ENCODE measurements around the gene WDR18. TPM values are rescaled to one million over a fixed set of nuclear protein-coding genes. Genes with fewer than 3 reads are reported as not detected.

Gene WDR18
- total and polyA plus RNA-seq, 2 of the 8 experiments (the other 6 are each of a cell fraction or from before 2014, with no cell fraction given), result 87.7 to 177 TPM

DNA sequence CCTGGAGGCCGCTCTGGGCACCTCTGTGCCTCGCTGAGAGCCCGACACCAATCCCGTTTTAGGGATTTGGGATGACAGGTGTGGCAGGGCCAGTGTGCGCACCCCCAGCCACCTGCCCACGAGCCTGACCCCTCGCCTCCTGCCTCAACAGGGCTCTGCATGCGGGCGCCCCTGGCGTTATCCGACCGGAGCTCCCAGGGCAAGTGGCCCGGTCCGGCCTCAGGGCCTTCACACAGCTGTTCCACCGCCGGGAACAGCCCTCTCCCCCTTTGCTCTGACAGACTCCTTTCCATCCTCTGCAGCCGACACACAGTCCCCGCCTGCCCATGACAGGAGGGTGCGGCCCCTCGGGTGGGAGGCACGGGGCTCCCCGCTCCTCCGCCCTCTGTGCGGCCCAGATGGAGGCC, 7.1 kb upstream of the WDR18 start (continued):
- TF ChIP-seq, protein P1, sequence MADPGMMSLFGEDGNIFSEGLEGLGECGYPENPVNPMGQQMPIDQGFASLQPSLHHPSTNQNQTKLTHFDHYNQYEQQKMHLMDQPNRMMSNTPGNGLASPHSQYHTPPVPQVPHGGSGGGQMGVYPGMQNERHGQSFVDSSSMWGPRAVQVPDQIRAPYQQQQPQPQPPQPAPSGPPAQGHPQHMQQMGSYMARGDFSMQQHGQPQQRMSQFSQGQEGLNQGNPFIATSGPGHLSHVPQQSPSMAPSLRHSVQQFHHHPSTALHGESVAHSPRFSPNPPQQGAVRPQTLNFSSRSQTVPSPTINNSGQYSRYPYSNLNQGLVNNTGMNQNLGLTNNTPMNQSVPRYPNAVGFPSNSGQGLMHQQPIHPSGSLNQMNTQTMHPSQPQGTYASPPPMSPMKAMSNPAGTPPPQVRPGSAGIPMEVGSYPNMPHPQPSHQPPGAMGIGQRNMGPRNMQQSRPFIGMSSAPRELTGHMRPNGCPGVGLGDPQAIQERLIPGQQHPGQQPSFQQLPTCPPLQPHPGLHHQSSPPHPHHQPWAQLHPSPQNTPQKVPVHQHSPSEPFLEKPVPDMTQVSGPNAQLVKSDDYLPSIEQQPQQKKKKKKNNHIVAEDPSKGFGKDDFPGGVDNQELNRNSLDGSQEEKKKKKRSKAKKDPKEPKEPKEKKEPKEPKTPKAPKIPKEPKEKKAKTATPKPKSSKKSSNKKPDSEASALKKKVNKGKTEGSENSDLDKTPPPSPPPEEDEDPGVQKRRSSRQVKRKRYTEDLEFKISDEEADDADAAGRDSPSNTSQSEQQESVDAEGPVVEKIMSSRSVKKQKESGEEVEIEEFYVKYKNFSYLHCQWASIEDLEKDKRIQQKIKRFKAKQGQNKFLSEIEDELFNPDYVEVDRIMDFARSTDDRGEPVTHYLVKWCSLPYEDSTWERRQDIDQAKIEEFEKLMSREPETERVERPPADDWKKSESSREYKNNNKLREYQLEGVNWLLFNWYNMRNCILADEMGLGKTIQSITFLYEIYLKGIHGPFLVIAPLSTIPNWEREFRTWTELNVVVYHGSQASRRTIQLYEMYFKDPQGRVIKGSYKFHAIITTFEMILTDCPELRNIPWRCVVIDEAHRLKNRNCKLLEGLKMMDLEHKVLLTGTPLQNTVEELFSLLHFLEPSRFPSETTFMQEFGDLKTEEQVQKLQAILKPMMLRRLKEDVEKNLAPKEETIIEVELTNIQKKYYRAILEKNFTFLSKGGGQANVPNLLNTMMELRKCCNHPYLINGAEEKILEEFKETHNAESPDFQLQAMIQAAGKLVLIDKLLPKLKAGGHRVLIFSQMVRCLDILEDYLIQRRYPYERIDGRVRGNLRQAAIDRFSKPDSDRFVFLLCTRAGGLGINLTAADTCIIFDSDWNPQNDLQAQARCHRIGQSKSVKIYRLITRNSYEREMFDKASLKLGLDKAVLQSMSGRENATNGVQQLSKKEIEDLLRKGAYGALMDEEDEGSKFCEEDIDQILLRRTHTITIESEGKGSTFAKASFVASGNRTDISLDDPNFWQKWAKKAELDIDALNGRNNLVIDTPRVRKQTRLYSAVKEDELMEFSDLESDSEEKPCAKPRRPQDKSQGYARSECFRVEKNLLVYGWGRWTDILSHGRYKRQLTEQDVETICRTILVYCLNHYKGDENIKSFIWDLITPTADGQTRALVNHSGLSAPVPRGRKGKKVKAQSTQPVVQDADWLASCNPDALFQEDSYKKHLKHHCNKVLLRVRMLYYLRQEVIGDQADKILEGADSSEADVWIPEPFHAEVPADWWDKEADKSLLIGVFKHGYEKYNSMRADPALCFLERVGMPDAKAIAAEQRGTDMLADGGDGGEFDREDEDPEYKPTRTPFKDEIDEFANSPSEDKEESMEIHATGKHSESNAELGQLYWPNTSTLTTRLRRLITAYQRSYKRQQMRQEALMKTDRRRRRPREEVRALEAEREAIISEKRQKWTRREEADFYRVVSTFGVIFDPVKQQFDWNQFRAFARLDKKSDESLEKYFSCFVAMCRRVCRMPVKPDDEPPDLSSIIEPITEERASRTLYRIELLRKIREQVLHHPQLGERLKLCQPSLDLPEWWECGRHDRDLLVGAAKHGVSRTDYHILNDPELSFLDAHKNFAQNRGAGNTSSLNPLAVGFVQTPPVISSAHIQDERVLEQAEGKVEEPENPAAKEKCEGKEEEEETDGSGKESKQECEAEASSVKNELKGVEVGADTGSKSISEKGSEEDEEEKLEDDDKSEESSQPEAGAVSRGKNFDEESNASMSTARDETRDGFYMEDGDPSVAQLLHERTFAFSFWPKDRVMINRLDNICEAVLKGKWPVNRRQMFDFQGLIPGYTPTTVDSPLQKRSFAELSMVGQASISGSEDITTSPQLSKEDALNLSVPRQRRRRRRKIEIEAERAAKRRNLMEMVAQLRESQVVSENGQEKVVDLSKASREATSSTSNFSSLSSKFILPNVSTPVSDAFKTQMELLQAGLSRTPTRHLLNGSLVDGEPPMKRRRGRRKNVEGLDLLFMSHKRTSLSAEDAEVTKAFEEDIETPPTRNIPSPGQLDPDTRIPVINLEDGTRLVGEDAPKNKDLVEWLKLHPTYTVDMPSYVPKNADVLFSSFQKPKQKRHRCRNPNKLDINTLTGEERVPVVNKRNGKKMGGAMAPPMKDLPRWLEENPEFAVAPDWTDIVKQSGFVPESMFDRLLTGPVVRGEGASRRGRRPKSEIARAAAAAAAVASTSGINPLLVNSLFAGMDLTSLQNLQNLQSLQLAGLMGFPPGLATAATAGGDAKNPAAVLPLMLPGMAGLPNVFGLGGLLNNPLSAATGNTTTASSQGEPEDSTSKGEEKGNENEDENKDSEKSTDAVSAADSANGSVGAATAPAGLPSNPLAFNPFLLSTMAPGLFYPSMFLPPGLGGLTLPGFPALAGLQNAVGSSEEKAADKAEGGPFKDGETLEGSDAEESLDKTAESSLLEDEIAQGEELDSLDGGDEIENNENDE (IDR thresholded peaks at IDR 0.05; ENCODE audit: insufficient replicate concordance, low read length), result no peak
- no peak for TF ChIP-seq CREB1 (IDR thresholded peaks at IDR 0.05)
- no peak for TF ChIP-seq TEAD4 (IDR thresholded peaks at IDR 0.05; ENCODE audit: low read depth, low read length)
- no peak for TF ChIP-seq ZNF274 (IDR thresholded peaks at IDR 0.05; ENCODE audit: borderline replicate concordance, extremely low read depth, low read length)
- TF ChIP-seq, protein P2, sequence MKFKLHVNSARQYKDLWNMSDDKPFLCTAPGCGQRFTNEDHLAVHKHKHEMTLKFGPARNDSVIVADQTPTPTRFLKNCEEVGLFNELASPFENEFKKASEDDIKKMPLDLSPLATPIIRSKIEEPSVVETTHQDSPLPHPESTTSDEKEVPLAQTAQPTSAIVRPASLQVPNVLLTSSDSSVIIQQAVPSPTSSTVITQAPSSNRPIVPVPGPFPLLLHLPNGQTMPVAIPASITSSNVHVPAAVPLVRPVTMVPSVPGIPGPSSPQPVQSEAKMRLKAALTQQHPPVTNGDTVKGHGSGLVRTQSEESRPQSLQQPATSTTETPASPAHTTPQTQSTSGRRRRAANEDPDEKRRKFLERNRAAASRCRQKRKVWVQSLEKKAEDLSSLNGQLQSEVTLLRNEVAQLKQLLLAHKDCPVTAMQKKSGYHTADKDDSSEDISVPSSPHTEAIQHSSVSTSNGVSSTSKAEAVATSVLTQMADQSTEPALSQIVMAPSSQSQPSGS (IDR thresholded peaks at IDR 0.05; ENCODE audit: low read length), result no peak
- TF ChIP-seq HDAC2 (IDR thresholded peaks at IDR 0.05; ENCODE audit: borderline replicate concordance in 1 of 2, low read depth in 2 of 2, low read length in 2 of 2), result no peak
- no peak for TF ChIP-seq CBX8 (IDR thresholded peaks at IDR 0.05; ENCODE audit: borderline replicate concordance, low read depth, low read length)
- TF ChIP-seq KDM1A (IDR thresholded peaks at IDR 0.05; ENCODE audit: borderline replicate concordance, low read length), result no peak
- no peak for TF ChIP-seq BCL11A (IDR thresholded peaks at IDR 0.05; ENCODE audit: low read depth in 2 of 2, low read length in 2 of 2)
- TF ChIP-seq, protein P3, sequence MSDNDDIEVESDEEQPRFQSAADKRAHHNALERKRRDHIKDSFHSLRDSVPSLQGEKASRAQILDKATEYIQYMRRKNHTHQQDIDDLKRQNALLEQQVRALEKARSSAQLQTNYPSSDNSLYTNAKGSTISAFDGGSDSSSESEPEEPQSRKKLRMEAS (IDR thresholded peaks at IDR 0.05), result no peak

All from H1 (cell line).